WTC11 (cell line): ENCODE measurements around the gene IRF2. TPM values are rescaled to one million over a fixed set of nuclear protein-coding genes. Genes with fewer than 3 reads are reported as not detected.
A peak's percentile ranks its signal among the peaks of the same experiment; 100 is the strongest.

Source experiments
- ATAC-seq: fragments of 200-7000 bp; cut with Tn5 transposase; 2 replicates; pipeline ENCODE4 v1.10.0; 2021; ENCODE audit warnings: mild to moderate bottlenecking, moderate library complexity
- CTCF ChIA-PET: fragments of 300-600 bp; sonication (Branson Sonifier 250); formaldehyde crosslinking; loops from one replicate; lab custom pipeline; 2021; ENCODE audit warnings: antibody characterized with exemption; lab: Charles Lee
- POLR2A ChIA-PET: fragments of 350-600 bp; sonication (Branson Sonifier 250); formaldehyde crosslinking; loops from one replicate; lab custom pipeline; 2021; ENCODE audit warnings: antibody characterized with exemption; lab: Charles Lee
- DNase-seq: peaks from one replicate; pipeline ENCODE4 v3.0.0; 2021; ENCODE audit warnings: low spot score
- H3K27ac Mint-ChIP-seq: 2 replicates; pipeline ENCODE4 v1.8.0; 2021; ENCODE audit warnings: mixed read lengths
- H3K27me3 Mint-ChIP-seq: 2 replicates; pipeline ENCODE4 v1.8.0; 2021; ENCODE audit warnings: low read depth, mild to moderate bottlenecking, moderate library complexity, mixed read lengths
- H3K36me3 Mint-ChIP-seq: 2 replicates; pipeline ENCODE4 v1.8.0; 2021; ENCODE audit warnings: mixed read lengths
- H3K4me1 Mint-ChIP-seq: 2 replicates; pipeline ENCODE4 v1.8.0; 2022; ENCODE audit warnings: mixed read lengths
- H3K4me3 Mint-ChIP-seq: 2 replicates; pipeline ENCODE4 v1.8.0; 2021; ENCODE audit warnings: mild to moderate bottlenecking, moderate library complexity, mixed read lengths
- H3K9me3 Mint-ChIP-seq: 2 replicates; pipeline ENCODE4 v1.8.0; 2021; ENCODE audit warnings: mixed read lengths
- CBFB ChIP-seq: sonication (generic); formaldehyde crosslinking; IDR thresholded peaks from 2 replicates; pipeline ENCODE4 v1.8.1; 2022; ENCODE audit warnings: mild to moderate bottlenecking, low read depth, missing genetic modification reagents
- CREB1 ChIP-seq: sonication (generic); formaldehyde crosslinking; IDR thresholded peaks from 2 replicates; pipeline ENCODE4 v1.8.0; 2023; ENCODE audit warnings: mild to moderate bottlenecking, missing genetic modification reagents
- ETV6 ChIP-seq: sonication (generic); formaldehyde crosslinking; IDR thresholded peaks from 2 replicates; pipeline ENCODE4 v1.8.1; 2022; ENCODE audit warnings: mild to moderate bottlenecking, missing genetic modification reagents
- FOXP1 ChIP-seq: sonication (generic); formaldehyde crosslinking; IDR thresholded peaks from 2 replicates; pipeline ENCODE4 v1.8.0; 2022; ENCODE audit warnings: missing genetic modification reagents, mild to moderate bottlenecking, moderate library complexity, borderline replicate concordance
- HMGA2 ChIP-seq: fragments of 250-450 bp; sonication (Bioruptor Pico); IDR thresholded peaks from 2 replicates; pipeline ENCODE4 v1.4.0; 2021; ENCODE audit warnings: mild to moderate bottlenecking, moderate library complexity
- JAZF1 ChIP-seq: fragments of 250-450 bp; sonication (Bioruptor Pico); IDR thresholded peaks from 2 replicates; pipeline ENCODE4 v1.9.0; 2021; ENCODE audit warnings: moderate library complexity, mild to moderate bottlenecking, inconsistent platforms
- JUN ChIP-seq: sonication (generic); formaldehyde crosslinking; IDR thresholded peaks from 2 replicates; pipeline ENCODE4 v1.8.0; 2023; ENCODE audit warnings: mild to moderate bottlenecking, missing genetic modification reagents
- NFATC4 ChIP-seq: fragments of 250-450 bp; sonication (Bioruptor Pico); IDR thresholded peaks from 2 replicates; pipeline ENCODE4 v1.9.0; 2021; ENCODE audit warnings: mild to moderate bottlenecking
- SP1 ChIP-seq: sonication (generic); formaldehyde crosslinking; conservative IDR thresholded peaks from 2 replicates; pipeline ENCODE4 v1.8.1; 2022; ENCODE audit warnings: missing genetic modification reagents
- TEAD4 ChIP-seq: sonication (generic); formaldehyde crosslinking; IDR thresholded peaks from 2 replicates; pipeline ENCODE4 v1.8.0; 2022; ENCODE audit warnings: mild to moderate bottlenecking, missing genetic modification reagents
- ZNF219 ChIP-seq: sonication (generic); formaldehyde crosslinking; IDR thresholded peaks from 2 replicates; pipeline ENCODE4 v1.8.0; 2023; ENCODE audit warnings: missing genetic modification reagents, mild to moderate bottlenecking, borderline replicate concordance
- total RNA-seq: library from RNA; stranded (reverse); gene quantifications from 3 replicates; pipeline ENCODE4 v1.2.3, GENCODE V29; 2021
- TF ChIP-seq, protein P1 (sequence below): sonication (generic); formaldehyde crosslinking; IDR thresholded peaks from 2 replicates; pipeline ENCODE4 v1.8.1; 2022; ENCODE audit warnings: mild to moderate bottlenecking, moderate library complexity, missing genetic modification reagents
- TF ChIP-seq, protein P2 (sequence below): fragments of 250-450 bp; sonication (Bioruptor Pico); conservative IDR thresholded peaks from 2 replicates; pipeline ENCODE4 v1.9.0; 2021; ENCODE audit warnings: mild to moderate bottlenecking
- TF ChIP-seq, protein P3 (sequence below): sonication (generic); formaldehyde crosslinking; conservative IDR thresholded peaks from 2 replicates; pipeline ENCODE4 v1.8.1; 2022; ENCODE audit warnings: mild to moderate bottlenecking, missing genetic modification reagents
- TF ChIP-seq, protein P4 (sequence below): fragments of 200-600 bp; IDR thresholded peaks from 2 replicates; pipeline ENCODE4 v1.8.0; 2022; ENCODE audit warnings: antibody characterized with exemption

Gene IRF2
- total RNA-seq, 1 experiment from 2014 or later = 11.8 TPM

DNA sequence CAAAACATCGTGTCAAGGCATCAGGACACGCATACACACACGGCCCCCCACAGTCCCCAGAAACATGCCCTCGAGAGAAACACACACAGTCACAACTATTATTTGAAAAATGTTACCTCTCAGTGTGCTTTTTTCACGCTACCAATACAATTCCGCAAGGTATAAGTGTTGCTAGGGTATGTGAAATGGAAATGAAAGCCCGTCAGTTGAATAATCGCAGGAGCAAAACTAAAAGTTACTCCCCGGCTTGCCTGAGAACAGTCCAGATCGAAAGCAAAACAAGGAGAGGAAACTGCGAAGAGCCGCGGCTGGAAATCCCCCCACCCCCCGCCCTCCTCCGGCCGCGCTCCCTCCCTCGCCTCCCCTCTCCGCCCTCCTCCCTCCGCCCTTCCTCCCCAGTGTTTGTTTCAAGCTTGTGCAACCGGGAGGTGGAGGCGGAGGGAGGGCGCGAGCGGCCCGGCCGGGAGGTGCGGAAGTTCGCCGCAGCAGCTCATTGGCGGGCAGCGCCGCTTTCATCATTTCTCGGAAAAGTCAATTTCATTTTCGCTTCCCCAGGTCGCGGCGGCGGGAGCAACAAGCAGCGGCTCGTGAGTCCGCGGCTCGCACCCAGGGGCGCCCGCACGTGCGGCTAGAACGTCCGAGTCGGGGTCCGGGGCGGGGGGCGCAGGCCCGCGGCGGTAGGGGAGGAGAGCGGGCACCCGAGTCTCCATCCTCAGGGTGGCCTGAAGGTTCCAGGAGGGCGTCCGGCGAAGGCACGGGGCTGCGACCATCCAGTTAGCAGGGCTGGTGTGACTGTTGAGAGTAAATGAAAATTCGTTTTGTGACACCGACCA is at the start of gene IRF2 (continued):
- TF ChIP-seq, protein P1, sequence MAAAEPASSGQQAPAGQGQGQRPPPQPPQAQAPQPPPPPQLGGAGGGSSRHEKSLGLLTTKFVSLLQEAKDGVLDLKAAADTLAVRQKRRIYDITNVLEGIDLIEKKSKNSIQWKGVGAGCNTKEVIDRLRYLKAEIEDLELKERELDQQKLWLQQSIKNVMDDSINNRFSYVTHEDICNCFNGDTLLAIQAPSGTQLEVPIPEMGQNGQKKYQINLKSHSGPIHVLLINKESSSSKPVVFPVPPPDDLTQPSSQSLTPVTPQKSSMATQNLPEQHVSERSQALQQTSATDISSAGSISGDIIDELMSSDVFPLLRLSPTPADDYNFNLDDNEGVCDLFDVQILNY (CRISPR knock-in tag) = peak; percentile 80; the same call in 1 of the 2 replicates
- peak; percentile 87 for TF ChIP-seq FOXP1 (CRISPR knock-in tag)

DNA sequence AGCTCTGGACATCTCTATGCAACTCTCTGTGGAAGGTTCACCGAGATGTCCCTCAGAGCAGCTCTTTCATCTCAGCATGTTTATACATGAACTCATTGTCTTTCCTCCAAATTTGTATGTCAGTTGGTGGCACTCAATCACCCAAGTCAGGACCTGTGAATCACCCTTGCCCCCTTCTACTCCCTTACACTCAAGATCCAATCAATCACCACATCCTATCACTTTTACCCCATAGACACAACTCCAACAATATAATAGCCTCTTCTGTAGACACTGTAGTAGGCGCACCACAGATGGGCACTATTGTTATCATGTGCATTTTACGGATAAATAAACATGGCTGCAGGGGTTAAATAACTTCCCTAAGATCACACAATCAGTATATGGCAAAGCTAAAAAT is 41.3 kb upstream of the IRF2 start:
- Mint-ChIP-seq H3K27ac (no peak overlapping the region), H3K36me3 (peaks cover 8% of the 10 kb centered on the region), H3K4me1 (peaks cover 21% of the 10 kb centered on the region), H3K27me3 (no peaks in the 10 kb centered on the region), H3K4me3 (no peak overlapping the region), H3K9me3 (peaks cover 17% of the 10 kb centered on the region)
- ChIA-PET CTCF (no interaction called here), POLR2A (no interaction called here)
- no peak for TF ChIP-seq TEAD4 (CRISPR knock-in tag)
- no peak for TF ChIP-seq JAZF1 (CRISPR knock-in tag)
- TF ChIP-seq, protein P2, sequence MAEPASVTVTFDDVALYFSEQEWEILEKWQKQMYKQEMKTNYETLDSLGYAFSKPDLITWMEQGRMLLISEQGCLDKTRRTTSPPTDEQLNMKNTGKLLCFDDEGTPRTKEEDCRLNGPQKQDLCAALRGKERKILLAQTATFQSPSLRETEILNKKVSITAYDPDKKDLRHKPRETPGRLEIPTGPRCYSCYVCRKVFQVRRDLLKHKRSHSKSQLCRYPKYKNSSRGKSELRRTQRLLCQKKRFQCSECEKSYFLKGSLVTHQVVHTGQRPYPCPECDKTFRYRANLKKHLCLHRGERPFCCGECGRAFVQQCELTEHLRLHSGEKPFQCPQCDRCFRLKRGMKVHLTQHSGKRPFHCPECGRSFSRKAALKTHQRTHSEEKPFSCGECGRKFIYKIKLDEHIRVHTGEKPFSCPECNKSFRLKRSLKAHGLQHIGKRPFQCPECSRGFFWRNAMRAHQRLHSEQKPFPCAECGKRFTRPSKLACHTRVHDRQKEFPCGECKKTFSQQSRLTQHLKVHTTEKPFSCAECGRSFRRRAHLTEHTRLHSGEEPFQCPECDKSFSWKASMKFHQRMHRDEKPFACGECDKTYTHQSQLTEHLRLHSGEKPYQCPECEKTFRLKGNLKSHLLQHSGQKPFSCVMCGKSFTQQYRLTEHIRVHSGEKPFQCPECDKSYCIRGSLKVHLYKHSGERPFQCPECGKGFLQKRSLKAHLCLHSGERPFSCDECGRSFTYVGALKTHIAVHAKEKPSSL (CRISPR knock-in tag) = no peak
- no peak for TF ChIP-seq JUN
- TF ChIP-seq, protein P3, sequence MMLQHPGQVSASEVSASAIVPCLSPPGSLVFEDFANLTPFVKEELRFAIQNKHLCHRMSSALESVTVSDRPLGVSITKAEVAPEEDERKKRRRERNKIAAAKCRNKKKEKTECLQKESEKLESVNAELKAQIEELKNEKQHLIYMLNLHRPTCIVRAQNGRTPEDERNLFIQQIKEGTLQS = no peak
- no peak for TF ChIP-seq HMGA2
- no peak for TF ChIP-seq ETV6
- ATAC-seq (no peak), DNase-seq (no peak)

DNA sequence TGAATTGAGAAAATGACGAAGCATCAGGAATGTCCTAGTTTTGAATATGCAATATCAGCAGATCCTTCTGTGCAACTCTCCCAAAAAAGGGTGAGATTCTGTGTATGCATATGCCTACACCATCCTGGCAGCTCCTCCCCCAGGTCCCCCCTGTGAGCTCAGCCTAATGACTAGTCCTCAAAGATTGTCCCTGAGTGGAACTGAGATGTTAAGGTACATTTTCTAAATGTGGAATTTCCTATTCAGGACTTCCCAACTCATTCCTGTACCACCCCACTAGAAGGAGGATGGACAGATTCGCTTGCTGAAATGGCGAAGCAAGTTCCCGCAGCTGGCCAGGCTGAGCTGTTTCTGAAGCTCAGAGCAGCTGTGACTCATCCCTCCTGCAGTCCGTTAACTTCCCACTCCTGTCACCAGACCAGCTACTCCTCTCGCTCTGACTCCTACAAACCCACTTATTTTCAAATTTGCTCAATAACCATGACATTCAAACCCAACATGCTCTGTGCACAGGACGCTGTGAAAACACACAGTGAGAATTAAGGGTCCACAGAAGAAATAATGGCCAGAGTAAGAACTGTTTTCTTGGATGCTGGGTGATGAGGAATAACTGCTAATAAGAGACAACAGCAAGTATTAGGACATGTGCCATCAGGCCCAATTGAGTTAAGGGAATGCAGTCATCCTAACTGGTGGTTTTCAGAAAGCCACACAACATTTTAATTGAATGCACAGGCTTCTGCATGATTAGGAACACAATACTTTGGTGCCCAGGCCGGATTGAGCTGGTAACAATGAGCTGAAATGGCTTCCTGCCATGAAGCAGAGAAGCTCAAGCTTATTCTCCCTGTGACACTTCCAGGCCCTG is 40.0 kb upstream of the IRF2 start:
- Mint-ChIP-seq H3K27me3 (peaks cover 5% of the 10 kb centered on the region; the same call in 1 of the 2 replicates), H3K36me3 (peaks cover 15% of the 10 kb centered on the region), H3K4me1 (peaks cover 21% of the 10 kb centered on the region), H3K4me3 (no peak overlapping the region), H3K27ac (no peak overlapping the region), H3K9me3 (peaks cover 29% of the 10 kb centered on the region)
- ATAC-seq = no peak
- DNase-seq = no peak
- TF ChIP-seq CBFB (CRISPR knock-in tag) (no peak), NFATC4 (CRISPR knock-in tag) (no peak), SP1 (CRISPR knock-in tag) (no peak), CREB1 (CRISPR knock-in tag) (no peak), ZNF219 (CRISPR knock-in tag) (no peak)
- TF ChIP-seq, protein P4, sequence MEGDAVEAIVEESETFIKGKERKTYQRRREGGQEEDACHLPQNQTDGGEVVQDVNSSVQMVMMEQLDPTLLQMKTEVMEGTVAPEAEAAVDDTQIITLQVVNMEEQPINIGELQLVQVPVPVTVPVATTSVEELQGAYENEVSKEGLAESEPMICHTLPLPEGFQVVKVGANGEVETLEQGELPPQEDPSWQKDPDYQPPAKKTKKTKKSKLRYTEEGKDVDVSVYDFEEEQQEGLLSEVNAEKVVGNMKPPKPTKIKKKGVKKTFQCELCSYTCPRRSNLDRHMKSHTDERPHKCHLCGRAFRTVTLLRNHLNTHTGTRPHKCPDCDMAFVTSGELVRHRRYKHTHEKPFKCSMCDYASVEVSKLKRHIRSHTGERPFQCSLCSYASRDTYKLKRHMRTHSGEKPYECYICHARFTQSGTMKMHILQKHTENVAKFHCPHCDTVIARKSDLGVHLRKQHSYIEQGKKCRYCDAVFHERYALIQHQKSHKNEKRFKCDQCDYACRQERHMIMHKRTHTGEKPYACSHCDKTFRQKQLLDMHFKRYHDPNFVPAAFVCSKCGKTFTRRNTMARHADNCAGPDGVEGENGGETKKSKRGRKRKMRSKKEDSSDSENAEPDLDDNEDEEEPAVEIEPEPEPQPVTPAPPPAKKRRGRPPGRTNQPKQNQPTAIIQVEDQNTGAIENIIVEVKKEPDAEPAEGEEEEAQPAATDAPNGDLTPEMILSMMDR = no peak
- ChIA-PET CTCF (interaction anchor here (0.9 to 1.7 kb wide), 2 partner anchors 10 to 251 kb away, joined by 3 to 6 read pairs; no protein-coding TSS in a partner anchor), POLR2A (no interaction called here)
